HG03354 (cell line): ENCODE data around the gene TUBB2A.
A peak's percentile ranks its signal among the peaks of the same experiment; 100 is the strongest.

Experiments
- ATAC-seq: cut with Tn5 transposase; IDR thresholded peaks from one replicate; pipeline ENCODE4 v1.9.1; 2021; ENCODE audit warnings: mild to moderate bottlenecking; ENCODE audit not compliant: unreplicated experiment, poor library complexity, severe bottlenecking

The TUBB2A gene

DNA sequence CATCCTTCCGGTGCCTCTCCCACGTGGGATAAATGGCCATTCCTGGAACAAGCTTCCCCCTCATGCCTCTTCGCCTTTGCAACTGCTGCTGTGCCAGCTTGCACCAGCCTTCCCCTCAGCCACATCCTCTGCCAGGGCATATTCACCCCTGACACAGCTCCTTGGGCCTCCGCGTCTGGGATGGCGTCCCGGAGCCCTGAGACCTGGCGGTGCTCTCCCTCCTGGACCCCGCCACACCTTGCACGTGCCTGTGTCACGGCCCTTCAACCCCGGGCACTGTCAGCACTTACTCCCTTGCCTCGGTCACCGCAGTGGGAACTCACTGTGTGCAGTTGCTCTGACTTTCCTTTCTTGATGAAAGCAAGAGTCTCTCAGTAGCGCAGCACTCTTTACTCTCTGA, 25.6 kb downstream of the TUBB2A start:
- no peak for ATAC-seq

DNA sequence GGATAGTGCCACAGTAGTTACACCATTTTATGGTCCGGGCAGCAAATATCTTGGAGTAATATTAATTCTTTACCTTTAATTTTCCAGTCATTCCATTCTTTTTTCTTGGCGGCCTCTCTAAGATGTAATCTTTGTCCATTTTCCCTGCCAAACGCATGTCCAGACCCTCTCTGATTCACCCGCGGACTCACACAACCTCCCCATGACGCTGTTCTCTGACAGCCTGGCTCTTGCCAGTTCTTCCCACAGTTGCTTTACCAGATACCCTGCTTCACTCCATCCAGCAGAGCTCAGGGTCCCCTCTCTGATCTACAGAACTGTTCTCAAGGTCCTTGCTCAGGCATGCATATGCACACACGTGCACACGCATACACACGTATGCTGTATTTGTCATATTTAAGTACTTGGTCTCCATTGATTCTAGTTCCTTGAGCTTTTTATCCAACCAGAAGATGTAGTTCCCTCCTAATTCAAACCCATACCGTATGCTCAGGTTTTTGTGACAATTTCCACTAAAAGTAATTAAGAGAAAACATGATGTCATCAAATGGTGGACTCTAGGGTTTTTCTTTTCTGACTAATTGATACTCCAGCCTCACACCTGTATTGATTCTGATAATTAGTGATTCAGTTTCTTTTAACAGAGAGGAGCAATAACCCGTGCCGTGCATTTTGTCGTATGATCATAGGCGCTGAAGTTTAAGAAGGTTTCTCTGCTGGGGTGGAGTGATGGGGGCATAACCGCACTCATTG, 28.8 kb downstream of the TUBB2A start:
- ATAC-seq: no peak

DNA sequence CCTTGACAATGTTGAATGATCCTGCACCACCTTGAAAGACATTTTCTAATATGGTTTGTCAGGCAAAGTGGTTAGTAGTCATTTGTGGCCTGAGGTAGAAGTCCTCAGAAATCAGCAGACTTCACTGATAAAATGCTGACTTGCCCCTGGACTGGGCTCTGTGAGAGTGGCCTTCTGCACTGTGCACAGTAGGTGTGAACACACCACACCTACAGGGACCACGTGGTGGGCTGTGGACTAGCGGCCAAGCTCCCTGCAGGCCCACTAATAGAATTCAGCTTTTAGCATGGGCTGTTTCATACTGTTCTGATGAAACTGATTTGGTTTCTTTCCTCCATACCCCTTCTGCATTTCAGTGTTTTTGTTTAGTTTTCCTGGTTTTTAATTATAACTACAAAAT, 31.5 kb downstream of the TUBB2A start:
- no peak for ATAC-seq

DNA sequence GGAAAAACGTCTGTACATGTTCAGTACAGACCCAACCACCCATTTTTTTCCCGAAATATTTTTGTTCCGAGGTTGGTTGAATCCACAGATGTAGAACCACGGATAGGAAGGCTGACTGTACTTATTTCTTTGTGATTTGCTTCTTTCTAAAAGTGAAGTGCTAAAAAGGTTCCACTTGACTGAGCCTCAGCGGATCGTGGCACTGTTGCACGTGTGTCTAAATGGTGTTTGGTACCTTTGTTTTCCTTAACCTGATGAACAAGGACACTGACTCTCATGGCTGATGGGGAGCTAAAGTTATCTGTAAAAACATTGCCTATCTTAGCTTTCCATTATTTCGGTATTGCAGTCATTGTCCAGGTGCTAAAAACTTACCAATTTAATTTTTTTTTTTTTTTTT, 32.7 kb downstream of the TUBB2A start:
- no peak for ATAC-seq

DNA sequence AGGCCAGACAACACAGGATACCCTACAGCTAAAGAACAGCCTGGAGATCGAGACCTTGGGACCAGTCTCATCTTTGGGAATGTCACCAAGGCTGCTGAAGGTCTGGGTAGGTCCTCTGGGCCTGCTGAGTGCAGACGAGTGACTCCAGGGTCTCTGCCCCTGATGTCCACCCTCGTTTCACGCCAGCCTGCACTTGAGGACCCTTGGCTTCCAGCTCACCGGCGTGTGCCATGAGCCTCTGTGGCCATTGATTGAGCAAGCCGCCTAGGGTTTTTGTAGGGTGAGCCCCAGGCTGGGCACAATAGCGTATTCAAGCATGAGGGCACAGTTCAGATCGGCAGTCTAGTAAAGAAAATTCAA, 34.5 kb downstream of the TUBB2A start:
- no peak for ATAC-seq

DNA sequence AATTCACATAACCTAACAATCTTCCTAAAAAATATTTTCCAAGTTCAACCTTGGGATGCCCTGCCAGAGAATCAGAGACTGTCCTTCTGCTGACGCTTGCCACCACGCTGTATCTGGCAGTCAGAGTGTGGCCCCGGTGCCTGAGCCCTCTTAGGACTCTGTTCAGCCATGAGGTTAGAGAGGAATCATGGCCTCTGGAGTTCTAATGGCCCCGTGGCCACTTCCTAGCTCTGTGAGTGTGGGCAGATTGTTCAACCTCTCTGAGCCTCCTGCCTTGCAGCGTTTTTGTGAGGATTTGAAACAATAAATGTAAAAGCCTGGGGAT, 36.6 kb downstream of the TUBB2A start:
- ATAC-seq: no peak

DNA sequence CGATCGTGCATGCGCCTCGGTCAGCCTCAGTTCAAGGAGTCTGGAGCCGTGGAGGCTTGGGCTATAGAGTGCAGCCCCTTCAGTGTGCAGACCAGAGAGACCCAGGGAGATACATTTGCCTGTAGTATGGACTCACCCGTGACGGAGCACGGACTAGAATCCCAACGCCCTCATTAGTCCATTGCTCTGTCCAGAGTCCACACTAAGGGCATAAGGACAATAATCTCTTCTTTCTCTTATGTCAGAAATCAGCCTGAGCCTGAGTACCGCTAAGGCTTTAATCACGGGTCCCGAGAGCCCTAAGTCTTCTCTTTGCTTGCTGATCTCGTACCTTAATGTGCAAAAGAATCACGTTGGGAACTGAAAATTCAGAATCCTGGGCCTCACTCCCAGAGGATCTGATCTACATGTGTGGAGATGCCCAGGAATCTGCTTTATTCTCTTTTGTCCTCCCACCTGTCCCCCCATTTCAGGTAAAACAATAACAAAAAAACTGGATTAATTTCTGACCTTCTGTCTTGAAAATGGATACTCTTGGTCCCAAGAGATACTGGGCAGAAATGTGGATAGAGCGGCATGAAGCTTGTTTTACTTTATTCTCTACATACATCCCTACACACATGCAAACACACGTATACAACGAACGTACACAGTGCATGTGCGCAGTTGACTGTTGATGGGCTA, 38.2 kb downstream of the TUBB2A start:
- ATAC-seq: peak; percentile 39

DNA sequence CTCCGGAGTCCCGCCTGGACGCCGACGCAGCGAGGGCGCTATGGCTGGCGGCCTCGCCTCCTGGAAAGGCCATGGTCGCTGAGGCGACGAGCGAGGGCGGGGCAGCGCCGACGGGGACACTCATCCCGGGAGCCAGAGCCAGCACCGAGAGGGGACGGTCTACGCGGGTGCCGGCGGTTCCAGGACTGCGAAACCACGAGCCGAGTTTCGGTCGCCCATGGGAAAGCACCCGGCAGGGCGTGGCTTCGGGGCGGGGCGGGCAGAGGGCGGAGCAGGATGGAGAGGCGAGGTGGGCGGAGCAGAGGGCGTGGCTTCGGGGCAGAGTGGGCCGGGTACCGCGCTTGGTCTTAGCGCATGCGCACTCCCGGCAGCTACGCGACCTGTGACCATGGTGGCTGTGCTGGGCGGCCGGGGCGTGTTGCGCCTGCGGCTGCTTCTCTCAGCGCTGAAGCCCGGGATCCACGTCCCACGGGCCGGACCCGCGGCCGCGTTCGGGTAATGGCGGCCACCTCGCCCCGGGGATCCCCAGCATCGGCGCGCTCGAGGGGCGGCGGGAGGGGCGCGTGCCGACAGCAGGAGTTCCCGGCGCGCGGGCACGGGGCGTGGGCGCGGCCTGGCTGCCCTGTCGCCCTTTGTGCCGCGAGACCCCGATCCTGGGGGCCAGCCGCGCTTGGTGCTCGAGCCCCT, 38.8 kb downstream of the TUBB2A start, which contains the start of gene BPHL:
Gene BPHL, plus strand, starts transcription at position 359 of the 687 bp plus-strand sequence. Its CDS starts 30 bp downstream, at position 389.
- ATAC-seq: peak; percentile 94

DNA sequence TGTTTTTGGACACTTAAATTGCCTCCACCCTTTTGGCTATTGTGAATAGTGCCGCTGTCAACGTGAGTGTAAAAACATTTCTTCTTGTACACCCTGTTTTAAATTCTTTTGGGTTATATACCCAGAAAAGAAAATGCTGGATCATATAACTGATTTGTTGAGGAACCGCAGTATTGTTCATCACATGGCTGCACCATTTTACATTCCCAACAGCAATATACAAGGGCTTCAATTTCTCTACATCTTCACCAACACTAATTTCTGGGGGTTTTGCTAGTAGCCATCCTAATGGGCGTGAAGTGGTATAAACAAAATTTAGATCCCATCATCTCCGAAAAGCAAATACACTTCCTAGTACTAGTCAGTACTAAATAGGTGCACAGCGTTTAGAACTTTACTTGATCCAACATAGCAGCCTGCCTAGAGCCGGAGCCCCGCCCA, 39.4 kb downstream of the TUBB2A start:
- no peak for ATAC-seq

DNA sequence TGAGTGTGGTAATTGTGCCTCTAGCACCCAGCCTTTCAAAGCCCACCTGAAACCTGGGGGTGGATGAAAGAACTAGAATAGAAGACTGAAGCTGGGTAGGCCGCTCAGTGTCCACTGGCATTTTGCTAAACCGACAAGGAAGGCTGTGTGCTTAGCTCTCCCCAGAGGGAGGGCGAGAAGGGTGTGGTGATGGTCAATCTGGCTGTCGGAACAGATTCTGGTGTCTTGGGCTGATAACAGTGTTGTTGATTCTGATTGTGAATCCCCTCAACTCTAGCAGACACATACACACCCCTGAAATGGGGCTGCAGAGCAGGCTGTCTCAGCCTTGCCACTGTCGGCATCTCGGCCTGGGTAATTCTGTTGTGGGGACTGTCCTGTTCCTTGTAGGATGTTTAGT, 43.0 kb downstream of the TUBB2A start:
- no peak for ATAC-seq

DNA sequence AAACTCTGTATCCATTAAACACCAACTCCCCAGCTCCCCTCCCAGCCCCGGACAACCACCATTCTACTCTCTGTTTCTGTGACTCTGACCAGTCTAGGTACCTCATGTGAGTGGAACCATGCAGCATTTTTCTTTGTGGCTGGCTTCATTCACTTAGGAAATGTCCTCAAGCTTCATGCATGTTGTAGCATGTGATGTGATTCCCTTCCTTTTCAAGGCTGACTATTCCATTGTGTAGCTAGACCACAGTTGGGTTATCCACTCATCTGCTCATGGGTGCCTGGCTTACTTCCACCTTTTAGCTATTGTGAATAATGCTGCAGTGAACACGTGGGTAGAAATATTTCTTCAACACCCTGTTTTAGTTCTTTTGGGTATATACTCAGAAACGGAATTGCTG, 47.6 kb downstream of the TUBB2A start:
- no peak for ATAC-seq

DNA sequence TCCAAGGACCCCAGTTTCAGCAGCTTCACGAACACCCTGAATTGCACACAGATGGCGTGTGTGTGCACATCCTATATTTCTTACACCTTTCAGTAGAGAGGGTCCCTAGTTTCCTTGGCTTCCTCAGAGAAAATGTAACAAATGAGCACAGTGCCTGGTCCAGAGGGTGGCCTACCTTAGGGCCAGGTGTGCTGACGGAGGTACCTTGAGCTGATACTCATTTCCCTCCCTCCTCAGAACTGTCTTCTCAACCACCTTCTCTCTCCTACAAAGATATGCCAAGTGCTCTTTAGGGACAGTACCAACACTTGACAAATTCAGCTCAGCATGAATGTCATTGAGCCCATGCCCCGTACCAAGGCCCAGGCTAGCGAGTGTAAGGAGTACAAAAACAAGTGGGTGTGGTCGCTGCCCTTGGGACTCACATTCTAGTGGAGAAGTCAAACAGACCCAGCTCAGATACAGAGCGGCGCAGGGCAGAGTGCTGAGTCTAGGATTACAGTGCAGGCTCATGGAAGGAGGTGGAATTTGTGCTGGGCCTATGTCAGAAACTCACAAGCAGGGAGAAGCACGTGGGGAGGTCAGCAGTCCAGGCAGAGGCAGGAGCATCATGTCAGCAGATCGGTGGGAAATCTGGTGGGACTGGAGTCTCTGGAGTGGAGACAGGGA, 48.5 kb downstream of the TUBB2A start:
- no peak for ATAC-seq
